ENCODE measurements around the gene PRAMEF20. TPM values are rescaled to one million over a fixed set of nuclear protein-coding genes. Genes with fewer than 3 reads are reported as not detected.

PRAMEF20 gene
- not detected in 2 replicates for total RNA-seq

GRCh38 chr1:13410150-13410549 is at the start of gene PRAMEF20:
Gene PRAMEF20 (plus strand): TSS chr1:13410450. CDS start chr1:13416355, 5,905 bp downstream.

GRCh38 chr1:13389332-13389731 is 20.9 kb upstream of the PRAMEF20 start, which contains the start of gene PRAMEF17:
Gene PRAMEF17 (plus strand): TSS chr1:13389632. CDS start chr1:13389658, 26 bp downstream.

Other genes with a start within 250 kb of the PRAMEF20 start
- not detected in 2 replicates for gene HNRNPCL4, start 244.8 kb upstream of the PRAMEF20 start, total RNA-seq
- gene PRAMEF9, start 238.6 kb upstream of the PRAMEF20 start, total RNA-seq, result not detected in 2 replicates
- not detected in 2 replicates for gene PRAMEF13, start 209.0 kb upstream of the PRAMEF20 start, total RNA-seq
- not detected in 2 replicates for gene PRAMEF18, start 184.3 kb upstream of the PRAMEF20 start, total RNA-seq
- gene PRAMEF5, start 156.3 kb upstream of the PRAMEF20 start, total RNA-seq, result not detected in 2 replicates
- not detected in 2 replicates for gene PRAMEF8, start 125.3 kb upstream of the PRAMEF20 start, total RNA-seq
- gene PRAMEF33, start 106.9 kb upstream of the PRAMEF20 start, total RNA-seq, result not detected in 2 replicates
- not detected in 2 replicates for gene PRAMEF15, start 94.9 kb upstream of the PRAMEF20 start, total RNA-seq
- not detected in 2 replicates for gene PRAMEF14, start 63.3 kb upstream of the PRAMEF20 start, total RNA-seq
- not detected in 2 replicates for gene PRAMEF19, start 38.5 kb upstream of the PRAMEF20 start, total RNA-seq
- gene PRAMEF17, start 20.8 kb upstream of the PRAMEF20 start, total RNA-seq, result not detected in 2 replicates
- gene LRRC38, start 103.6 kb downstream of the PRAMEF20 start, total RNA-seq, result not detected in 2 replicates
- 0.59 and 3.7 TPM in 2 replicates for gene PDPN, start 173.4 kb downstream of the PRAMEF20 start, total RNA-seq

All from subcutaneous preadipocyte (primary cell).